ENCODE results near the gene UBE3C. TPM values are rescaled to one million over a fixed set of nuclear protein-coding genes. Genes with fewer than 3 reads are reported as not detected.
"Not testable (repeated sequence)": the region's sequence is repeated elsewhere in the genome, so short reads cannot be mapped to it uniquely, and the experiment has no call there.

Gene UBE3C
- total RNA-seq, 4 donors from 2014 or later, result 60.7 to 68.7 (median 64.7) TPM

- H3K9me3 ChIP-seq, result no peaks in the 10 kb centered on the region
- no peak overlapping the region for H3K4me3 ChIP-seq
- peaks cover 0 to 87% (median 5%) of the 10 kb centered on the region in 3 donors for H3K36me3 ChIP-seq
- H3K27me3 ChIP-seq, result no peaks in the 10 kb centered on the region
- no peak overlapping the region for H3K27ac ChIP-seq
- no peaks in the 10 kb centered on the region for H3K4me1 ChIP-seq
- DNase-seq (ENCODE audit: low spot score in 2 of 2), result no peak
- no peak for TF ChIP-seq CTCF (IDR thresholded peaks at IDR 0.05)
- TF ChIP-seq POLR2A (IDR thresholded peaks at IDR 0.05), result no peak
- no peak for TF ChIP-seq EP300 (IDR thresholded peaks at IDR 0.05)
- 71 to 85% methylated on average over 11 of the region's 11 CpGs for WGBS, 2 donors
These were observed 115.1 kb downstream of the UBE3C start for GRCh38 chr7:157253850-157254249.

- peaks cover 0 to 87% (median 0%) of the 10 kb centered on the region in 3 donors for H3K36me3 ChIP-seq
These were observed 116.1 kb downstream of the UBE3C start for GRCh38 chr7:157254781-157255180.

GRCh38 chr7:157255201-157255606 is 116.5 kb downstream of the UBE3C start:
- no peaks in the 10 kb centered on the region for H3K9me3 ChIP-seq
- no peak for TF ChIP-seq POLR2A (IDR thresholded peaks at IDR 0.05)
- TF ChIP-seq CTCF (IDR thresholded peaks at IDR 0.05), result no peak
- TF ChIP-seq EP300 (IDR thresholded peaks at IDR 0.05), result no peak
- no peaks in the 10 kb centered on the region for H3K4me1 ChIP-seq
- 75 to 76% methylated on average over 5 of the region's 5 CpGs for WGBS, 2 donors
- no peak overlapping the region for H3K4me3 ChIP-seq
- DNase-seq (ENCODE audit: low spot score in 2 of 2), result no peak
- peaks cover 0 to 87% (median under 1%) of the 10 kb centered on the region in 3 donors for H3K36me3 ChIP-seq
- H3K27me3 ChIP-seq, result no peaks in the 10 kb centered on the region
- H3K27ac ChIP-seq, result no peak overlapping the region

More at GRCh38 chr7:157254781-157255180, 116.1 kb downstream of the UBE3C start:
- not testable (repeated sequence) for H3K4me3 ChIP-seq; H3K4me1 ChIP-seq; H3K9me3 ChIP-seq; H3K27ac ChIP-seq; DNase-seq (ENCODE audit: low spot score in 2 of 2); H3K27me3 ChIP-seq
- WGBS, 2 donors, result 88 to 93% methylated on average over 18 of the region's 18 CpGs

- no peaks in the 10 kb centered on the region for H3K4me1 ChIP-seq
- H3K27ac ChIP-seq, result no peak overlapping the region
- no peak for DNase-seq (ENCODE audit: low spot score in 2 of 2)
- peaks cover 0 to 83% (median 18%) of the 10 kb centered on the region in 3 donors for H3K36me3 ChIP-seq
- no peak overlapping the region for H3K4me3 ChIP-seq
- WGBS, 2 donors, result 94 to 96% methylated on average over 23 of the region's 23 CpGs
- TF ChIP-seq POLR2A (IDR thresholded peaks at IDR 0.05) (no peak), CTCF (IDR thresholded peaks at IDR 0.05) (no peak), EP300 (IDR thresholded peaks at IDR 0.05) (no peak)
- H3K9me3 ChIP-seq, result no peaks in the 10 kb centered on the region
- H3K27me3 ChIP-seq, result no peaks in the 10 kb centered on the region
These were observed 124.4 kb downstream of the UBE3C start for GRCh38 chr7:157263156-157263555.

GRCh38 chr7:157265051-157265450 is 126.3 kb downstream of the UBE3C start:
- H3K9me3 ChIP-seq, result no peaks in the 10 kb centered on the region
- no peak overlapping the region for H3K4me3 ChIP-seq
- no peak for DNase-seq (ENCODE audit: low spot score in 2 of 2)
- no peaks in the 10 kb centered on the region for H3K27me3 ChIP-seq
- peaks cover 0 to 81% (median 18%) of the 10 kb centered on the region in 3 donors for H3K36me3 ChIP-seq
- H3K4me1 ChIP-seq, result no peaks in the 10 kb centered on the region
- TF ChIP-seq CTCF (IDR thresholded peaks at IDR 0.05) (no peak), POLR2A (IDR thresholded peaks at IDR 0.05) (no peak), EP300 (IDR thresholded peaks at IDR 0.05) (no peak)
- WGBS, 2 donors, result 90 to 92% methylated on average over 12 of the region's 12 CpGs
- no peak overlapping the region for H3K27ac ChIP-seq

GRCh38 chr7:157266272-157266671 is 127.5 kb downstream of the UBE3C start:
- TF ChIP-seq CTCF (IDR thresholded peaks at IDR 0.05) (no peak), POLR2A (IDR thresholded peaks at IDR 0.05) (no peak), EP300 (IDR thresholded peaks at IDR 0.05) (no peak)
- 87 to 93% methylated on average over 7 of the region's 7 CpGs for WGBS, 2 donors
- Histone ChIP-seq H3K9me3 (no peaks in the 10 kb centered on the region), H3K36me3 (peaks cover 0 to 83% (median 12%) of the 10 kb centered on the region in 3 donors), H3K27me3 (no peaks in the 10 kb centered on the region), H3K4me1 (peaks cover 0 to 1% (median under 1%) of the 10 kb centered on the region in 4 donors), H3K27ac (no peak overlapping the region), H3K4me3 (no peak overlapping the region)
- no peak for DNase-seq (ENCODE audit: low spot score in 2 of 2)
